ENCODE measurements around the gene COL23A1.

Gene COL23A1

GRCh38 chr5:178403351-178403750, 186.8 kb downstream of the COL23A1 start:
- DNase-seq (ENCODE audit: low read depth) = no peak
- no peak for TF ChIP-seq CTCF (conservative IDR thresholded peaks at IDR 0.05; ENCODE audit: low read depth, low read length)
- no peak overlapping the region for H3K4me3 ChIP-seq (ENCODE audit: low read depth, low read length)

- TF ChIP-seq CTCF (conservative IDR thresholded peaks at IDR 0.05; ENCODE audit: low read depth, low read length) = no peak
- no peak overlapping the region for H3K4me3 ChIP-seq (ENCODE audit: low read depth, low read length)
- no peak for DNase-seq (ENCODE audit: low read depth)
Measured at GRCh38 chr5:178399701-178400095, 190.5 kb downstream of the COL23A1 start.

- TF ChIP-seq CTCF (conservative IDR thresholded peaks at IDR 0.05; ENCODE audit: low read depth, low read length) = no peak
- no peak overlapping the region for H3K4me3 ChIP-seq (ENCODE audit: low read depth, low read length)
- DNase-seq (ENCODE audit: low read depth) = no peak
Measured at GRCh38 chr5:178398901-178399700, 191.1 kb downstream of the COL23A1 start.

- TF ChIP-seq CTCF (conservative IDR thresholded peaks at IDR 0.05; ENCODE audit: low read depth, low read length) = no peak
- no peak for DNase-seq (ENCODE audit: low read depth)
- H3K4me3 ChIP-seq (ENCODE audit: low read depth, low read length) = no peak overlapping the region
Measured at GRCh38 chr5:178396796-178397720, 193.1 kb downstream of the COL23A1 start.

- TF ChIP-seq CTCF (conservative IDR thresholded peaks at IDR 0.05; ENCODE audit: low read depth, low read length) = no peak
- H3K4me3 ChIP-seq (ENCODE audit: low read depth, low read length) = no peak overlapping the region
- DNase-seq (ENCODE audit: low read depth) = no peak
Measured at GRCh38 chr5:178394074-178394473, 196.1 kb downstream of the COL23A1 start.

- TF ChIP-seq CTCF (conservative IDR thresholded peaks at IDR 0.05; ENCODE audit: low read depth, low read length) = no peak
- no peak for DNase-seq (ENCODE audit: low read depth)
- no peak overlapping the region for H3K4me3 ChIP-seq (ENCODE audit: low read depth, low read length)
Measured at GRCh38 chr5:178392931-178393394, 197.2 kb downstream of the COL23A1 start.
